T-helper 1 cell (primary cell): ENCODE measurements around the gene NSUN7.

Source experiments
- DNase-seq, 5 donors: peaks; one replicate each; pipeline ENCODE4 v3.0.0-alpha.2; 2012 to 2020

The NSUN7 gene

GRCh38 chr4:40848940-40849339 lies 99.2 kb downstream of the NSUN7 start:
- DNase-seq: no peak

- no peak for DNase-seq
Observed at GRCh38 chr4:40850496-40850895, 100.7 kb downstream of the NSUN7 start.

GRCh38 chr4:40856277-40856839 lies 106.6 kb downstream of the NSUN7 start:
- DNase-seq: no peak

GRCh38 chr4:40856840-40857362 lies 107.1 kb downstream of the NSUN7 start:
- peak in 2 of 5 donors; percentile 11 to 49 for DNase-seq

GRCh38 chr4:40857956-40858355 lies 108.2 kb downstream of the NSUN7 start:
- DNase-seq: no peak

- no peak for DNase-seq
Observed at GRCh38 chr4:40858962-40859361, 109.2 kb downstream of the NSUN7 start.
